Measurements from ENCODE around the gene KRTAP3-3. TPM values are rescaled to one million over a fixed set of nuclear protein-coding genes. Genes with fewer than 3 reads are reported as not detected.

The KRTAP3-3 gene
- total and polyA plus RNA-seq, 2 of the 4 experiments (the other 2 are of a cell fraction): not detected

DNA sequence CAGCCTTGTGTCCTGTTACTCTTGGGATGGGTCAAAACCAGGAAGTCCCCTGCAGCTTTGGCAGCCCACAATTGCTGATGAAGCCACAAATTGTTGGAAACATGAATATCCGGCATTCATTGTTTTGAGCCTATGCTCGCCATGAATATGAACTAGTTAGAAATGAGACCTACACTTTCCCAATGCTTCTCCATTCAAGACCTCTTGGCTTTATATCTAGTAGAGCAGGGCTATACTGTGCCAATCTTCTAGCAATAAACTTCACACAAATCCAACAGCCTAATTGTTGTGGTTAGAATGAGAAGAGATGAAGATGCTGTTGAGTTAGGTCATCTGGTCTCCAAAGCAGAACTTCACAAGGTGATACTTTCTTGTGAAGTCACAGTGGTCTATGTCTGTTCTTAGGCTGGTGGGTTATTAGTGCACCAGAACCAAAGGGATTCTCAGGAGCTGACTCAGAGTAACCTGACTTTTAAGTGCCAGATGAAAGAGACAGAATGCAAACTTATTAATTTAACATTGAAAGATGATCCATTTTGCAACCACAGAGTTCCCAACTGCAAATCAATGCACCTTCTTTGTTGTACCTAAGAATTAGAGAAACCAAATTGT is 42.8 kb downstream of the KRTAP3-3 start:
- no peaks in the 10 kb centered on the region for H3K36me3 ChIP-seq (ENCODE audit: control insufficient read depth, insufficient read depth, low read length)
- no CpG with 5 or more reads among the region's 2 CpGs for WGBS, 2 experiments (ENCODE audit: extremely low coverage in 2 of 2, insufficient read length in 1 of 2)
- no peaks in the 10 kb centered on the region for H3K27me3 ChIP-seq (ENCODE audit: control insufficient read depth, insufficient read depth, low read length)
- H4K5ac ChIP-seq (ENCODE audit: low read depth, low read length): peak overlapping the region; percentile 72; the same call in 1 of the 2 replicates
- H3K9me1 ChIP-seq (ENCODE audit: insufficient read depth, low read length): peaks cover 2% of the 10 kb centered on the region; the same call in 1 of the 2 replicates
- no peak overlapping the region for H3K4me2 ChIP-seq (ENCODE audit: low read depth, low read length)
- H2BK20ac ChIP-seq (ENCODE audit: low read depth, low read length): 0 out of 2 replicates have a peak overlapping the region, but pooled peaks have one; percentile 6
- CTCF ChIA-PET: interaction anchor here (0.6 kb wide), 1 partner anchor 377 kb away, joined by 3 read pairs; no protein-coding TSS in a partner anchor
- no peaks in the 10 kb centered on the region for H3K9me3 ChIP-seq (ENCODE audit: control insufficient read depth, insufficient read depth, low read length)
- H2BK5ac ChIP-seq (ENCODE audit: low read depth, low read length, poor library complexity, severe bottlenecking): peak overlapping the region; percentile 11
- in situ Hi-C loops (cut with MboI; ENCODE audit: low sequenced_read_pairs) (no loop called here), dilution Hi-C loops (cut with HindIII; ENCODE audit: low sequenced_read_pairs, unreplicated experiment) (no loop called here), intact Hi-C loops (cut with micrococcal nuclease) (no loop called here)
- no peak overlapping the region for H3K27ac ChIP-seq (ENCODE audit: insufficient read depth, low read length)
- H3K4ac ChIP-seq (ENCODE audit: low read depth, low read length): peak overlapping the region; percentile 42; the same call in 1 of the 2 replicates
- H3K79me1 ChIP-seq (ENCODE audit: low read depth in 1 of 2, low read length in 2 of 2): no peaks in the 10 kb centered on the region
- peak overlapping the region; percentile 23; the same call in 1 of the 2 replicates for H2AK5ac ChIP-seq (ENCODE audit: low read depth, low read length)
- H2BK15ac ChIP-seq (ENCODE audit: low read depth, low read length): peak overlapping the region; percentile 83
- H2AK9ac ChIP-seq (replicated peaks; ENCODE audit: low read depth, low read length, poor library complexity): no peak overlapping the region
- no peak overlapping the region for H2AFZ ChIP-seq (replicated peaks; ENCODE audit: low read length, poor library complexity)
- H3K23ac ChIP-seq (ENCODE audit: low read depth, low read length): no peak overlapping the region
- peaks cover 8% of the 10 kb centered on the region for H3K4me1 ChIP-seq (ENCODE audit: control insufficient read depth, insufficient read depth, low read length)
- POLR2A ChIA-PET (ENCODE audit: unreplicated experiment): no interaction called here
- peak overlapping the region; percentile 57 for H3K14ac ChIP-seq (replicated peaks; ENCODE audit: low read depth, low read length)
- no TSS peak for BruUV-seq (replicated peaks)
- H2BK120ac ChIP-seq (ENCODE audit: low read depth, low read length): peak overlapping the region; percentile 53; the same call in 1 of the 2 replicates
- no peak overlapping the region for H3K4me3 ChIP-seq (ENCODE audit: insufficient read depth, low read depth, low read length)
- H3K9ac ChIP-seq (ENCODE audit: low read depth, low read length): no peak overlapping the region
- DNase-seq (no peak), ATAC-seq (ENCODE audit: low read depth) (no peak)
- no peaks in the 10 kb centered on the region for H4K20me1 ChIP-seq (ENCODE audit: insufficient read depth, low read length)
- H3K18ac ChIP-seq (ENCODE audit: low read depth, low read length): peak overlapping the region; percentile 61; the same call in 1 of the 2 replicates
- H4K8ac ChIP-seq (ENCODE audit: low read depth in 2 of 2, low read length in 2 of 2): peak overlapping the region in 1 of 2 experiments; percentile 27; a peak in 1 of 4 replicates
- H4K91ac ChIP-seq (ENCODE audit: insufficient read depth, low read depth, low read length): no peak overlapping the region; the same call in 1 of the 2 replicates
- H3K56ac ChIP-seq (ENCODE audit: extremely low read depth, insufficient read depth, low read length): no peak overlapping the region
- TF ChIP-seq USF2 (IDR thresholded peaks at IDR 0.05; ENCODE audit: low read depth, low read length) (no peak), MXI1 (IDR thresholded peaks at IDR 0.05; ENCODE audit: borderline replicate concordance, low read depth, low read length) (no peak), CEBPB (IDR thresholded peaks at IDR 0.05; ENCODE audit: low read depth, low read length) (no peak), RAD21 (IDR thresholded peaks at IDR 0.05; ENCODE audit: low read length) (no peak), RCOR1 (IDR thresholded peaks at IDR 0.05; ENCODE audit: insufficient replicate concordance, low read length) (no peak), MAZ (IDR thresholded peaks at IDR 0.05; ENCODE audit: borderline replicate concordance, low read depth, low read length) (no peak), BHLHE40 (IDR thresholded peaks at IDR 0.05; ENCODE audit: low read depth, low read length) (no peak), RFX5 (IDR thresholded peaks at IDR 0.05; ENCODE audit: low read depth, low read length) (no peak), MAFK (IDR thresholded peaks at IDR 0.05; ENCODE audit: low read depth, low read length) (no peak), SMC3 (IDR thresholded peaks at IDR 0.05; ENCODE audit: low read depth, low read length) (no peak), FOS (IDR thresholded peaks at IDR 0.05; ENCODE audit: low read depth, low read length) (no peak), NFE2L2 (IDR thresholded peaks at IDR 0.05; ENCODE audit: low read depth, low read length) (no peak), POLR2A (IDR thresholded peaks at IDR 0.05; ENCODE audit: low read depth, low read length) (no peak)
- TF ChIP-seq, protein P1, sequence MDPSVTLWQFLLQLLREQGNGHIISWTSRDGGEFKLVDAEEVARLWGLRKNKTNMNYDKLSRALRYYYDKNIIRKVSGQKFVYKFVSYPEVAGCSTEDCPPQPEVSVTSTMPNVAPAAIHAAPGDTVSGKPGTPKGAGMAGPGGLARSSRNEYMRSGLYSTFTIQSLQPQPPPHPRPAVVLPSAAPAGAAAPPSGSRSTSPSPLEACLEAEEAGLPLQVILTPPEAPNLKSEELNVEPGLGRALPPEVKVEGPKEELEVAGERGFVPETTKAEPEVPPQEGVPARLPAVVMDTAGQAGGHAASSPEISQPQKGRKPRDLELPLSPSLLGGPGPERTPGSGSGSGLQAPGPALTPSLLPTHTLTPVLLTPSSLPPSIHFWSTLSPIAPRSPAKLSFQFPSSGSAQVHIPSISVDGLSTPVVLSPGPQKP (IDR thresholded peaks at IDR 0.05; ENCODE audit: borderline replicate concordance, low read depth, low read length): no peak
- TF ChIP-seq, protein P2, sequence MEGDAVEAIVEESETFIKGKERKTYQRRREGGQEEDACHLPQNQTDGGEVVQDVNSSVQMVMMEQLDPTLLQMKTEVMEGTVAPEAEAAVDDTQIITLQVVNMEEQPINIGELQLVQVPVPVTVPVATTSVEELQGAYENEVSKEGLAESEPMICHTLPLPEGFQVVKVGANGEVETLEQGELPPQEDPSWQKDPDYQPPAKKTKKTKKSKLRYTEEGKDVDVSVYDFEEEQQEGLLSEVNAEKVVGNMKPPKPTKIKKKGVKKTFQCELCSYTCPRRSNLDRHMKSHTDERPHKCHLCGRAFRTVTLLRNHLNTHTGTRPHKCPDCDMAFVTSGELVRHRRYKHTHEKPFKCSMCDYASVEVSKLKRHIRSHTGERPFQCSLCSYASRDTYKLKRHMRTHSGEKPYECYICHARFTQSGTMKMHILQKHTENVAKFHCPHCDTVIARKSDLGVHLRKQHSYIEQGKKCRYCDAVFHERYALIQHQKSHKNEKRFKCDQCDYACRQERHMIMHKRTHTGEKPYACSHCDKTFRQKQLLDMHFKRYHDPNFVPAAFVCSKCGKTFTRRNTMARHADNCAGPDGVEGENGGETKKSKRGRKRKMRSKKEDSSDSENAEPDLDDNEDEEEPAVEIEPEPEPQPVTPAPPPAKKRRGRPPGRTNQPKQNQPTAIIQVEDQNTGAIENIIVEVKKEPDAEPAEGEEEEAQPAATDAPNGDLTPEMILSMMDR (conservative IDR thresholded peaks at IDR 0.05; ENCODE audit: low read depth, low read length): no peak
